PFSK-1 (cell line): Measurements from ENCODE around the gene BSDC1.

Source experiments
- FOXP2 ChIP-seq: optimal IDR thresholded peaks from 2 replicates; pipeline ENCODE3; 2011; ENCODE audit warnings: borderline replicate concordance, control low read depth, inconsistent platforms; ENCODE audit not compliant: insufficient read depth; ENCODE audit errors: extremely low read length, extremely low read depth
- POLR2AphosphoS5 ChIP-seq: IDR thresholded peaks from 2 replicates; pipeline ENCODE4 v1.6.1; 2012; ENCODE audit warnings: low read depth, mild to moderate bottlenecking, control low read depth, low read length, moderate library complexity
- SIN3A ChIP-seq: IDR thresholded peaks from 2 replicates; pipeline ENCODE4 v1.6.1; 2012; ENCODE audit warnings: mild to moderate bottlenecking, low read length, moderate library complexity, borderline replicate concordance; ENCODE audit not compliant: insufficient read depth
- TAF1 ChIP-seq: IDR thresholded peaks from 2 replicates; pipeline ENCODE4 v1.6.1; 2012; ENCODE audit warnings: low read length, control low read depth, borderline replicate concordance; ENCODE audit not compliant: insufficient read depth
- TF ChIP-seq, protein P1 (sequence below), 2 experiments: IDR thresholded peaks; 2 replicates each; pipeline versions ENCODE4 v1.6.1 to v1.8.0; 2011 to 2012; ENCODE audit warnings: low read depth in 2 of 2, low read length in 2 of 2, control low read depth in 1 of 2, inconsistent platforms in 1 of 2, mild to moderate bottlenecking in 1 of 2, moderate library complexity in 1 of 2; ENCODE audit not compliant: insufficient read depth in 1 of 2

Gene BSDC1

DNA sequence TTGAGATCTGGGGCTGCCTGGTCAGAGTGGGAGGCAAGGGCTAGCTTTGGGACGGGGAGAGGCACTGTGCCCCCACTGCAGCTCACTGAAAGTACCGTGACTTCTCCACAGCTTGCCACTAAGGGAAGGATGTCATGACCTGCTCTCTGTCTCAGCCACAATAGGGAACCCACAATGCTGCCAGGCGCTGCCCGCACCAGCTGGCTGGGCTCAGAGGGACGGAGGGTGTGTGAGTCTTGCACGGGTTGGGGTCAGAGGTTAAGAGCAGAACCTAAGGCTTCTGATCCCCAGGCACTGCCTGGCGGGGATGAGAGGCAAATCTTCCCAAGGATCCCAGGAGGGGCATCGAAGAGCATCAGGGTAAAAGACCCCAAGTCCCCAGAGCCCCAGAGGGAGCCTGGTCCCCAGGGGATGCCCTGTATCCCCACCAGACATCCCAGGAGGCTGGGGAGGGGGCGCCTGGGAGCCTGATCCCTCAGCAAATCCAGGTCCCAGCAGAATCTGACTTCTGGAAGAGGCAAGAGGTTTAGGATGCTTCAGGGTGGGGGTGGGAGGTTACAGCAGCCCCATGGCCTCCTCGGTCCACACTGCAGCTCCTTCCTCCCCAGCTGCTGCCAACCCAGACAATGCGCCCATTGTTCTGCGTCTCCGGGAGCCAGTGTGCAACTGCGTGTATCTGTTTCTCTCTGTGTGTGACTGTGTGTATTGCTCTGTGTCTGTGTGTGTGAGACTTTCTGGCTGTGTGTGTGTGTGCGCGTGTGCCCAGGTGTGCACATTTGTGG is 56.2 kb downstream of the BSDC1 start:
- TF ChIP-seq TAF1: no peak
- TF ChIP-seq FOXP2: no peak
- TF ChIP-seq, protein P1, sequence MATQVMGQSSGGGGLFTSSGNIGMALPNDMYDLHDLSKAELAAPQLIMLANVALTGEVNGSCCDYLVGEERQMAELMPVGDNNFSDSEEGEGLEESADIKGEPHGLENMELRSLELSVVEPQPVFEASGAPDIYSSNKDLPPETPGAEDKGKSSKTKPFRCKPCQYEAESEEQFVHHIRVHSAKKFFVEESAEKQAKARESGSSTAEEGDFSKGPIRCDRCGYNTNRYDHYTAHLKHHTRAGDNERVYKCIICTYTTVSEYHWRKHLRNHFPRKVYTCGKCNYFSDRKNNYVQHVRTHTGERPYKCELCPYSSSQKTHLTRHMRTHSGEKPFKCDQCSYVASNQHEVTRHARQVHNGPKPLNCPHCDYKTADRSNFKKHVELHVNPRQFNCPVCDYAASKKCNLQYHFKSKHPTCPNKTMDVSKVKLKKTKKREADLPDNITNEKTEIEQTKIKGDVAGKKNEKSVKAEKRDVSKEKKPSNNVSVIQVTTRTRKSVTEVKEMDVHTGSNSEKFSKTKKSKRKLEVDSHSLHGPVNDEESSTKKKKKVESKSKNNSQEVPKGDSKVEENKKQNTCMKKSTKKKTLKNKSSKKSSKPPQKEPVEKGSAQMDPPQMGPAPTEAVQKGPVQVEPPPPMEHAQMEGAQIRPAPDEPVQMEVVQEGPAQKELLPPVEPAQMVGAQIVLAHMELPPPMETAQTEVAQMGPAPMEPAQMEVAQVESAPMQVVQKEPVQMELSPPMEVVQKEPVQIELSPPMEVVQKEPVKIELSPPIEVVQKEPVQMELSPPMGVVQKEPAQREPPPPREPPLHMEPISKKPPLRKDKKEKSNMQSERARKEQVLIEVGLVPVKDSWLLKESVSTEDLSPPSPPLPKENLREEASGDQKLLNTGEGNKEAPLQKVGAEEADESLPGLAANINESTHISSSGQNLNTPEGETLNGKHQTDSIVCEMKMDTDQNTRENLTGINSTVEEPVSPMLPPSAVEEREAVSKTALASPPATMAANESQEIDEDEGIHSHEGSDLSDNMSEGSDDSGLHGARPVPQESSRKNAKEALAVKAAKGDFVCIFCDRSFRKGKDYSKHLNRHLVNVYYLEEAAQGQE (IDR thresholded peaks at IDR 0.05; ENCODE audit: insufficient read depth in 1 of 2, low read depth in 2 of 2, low read length in 2 of 2): no peak
- TF ChIP-seq POLR2AphosphoS5: no peak
- no peak for TF ChIP-seq SIN3A

DNA sequence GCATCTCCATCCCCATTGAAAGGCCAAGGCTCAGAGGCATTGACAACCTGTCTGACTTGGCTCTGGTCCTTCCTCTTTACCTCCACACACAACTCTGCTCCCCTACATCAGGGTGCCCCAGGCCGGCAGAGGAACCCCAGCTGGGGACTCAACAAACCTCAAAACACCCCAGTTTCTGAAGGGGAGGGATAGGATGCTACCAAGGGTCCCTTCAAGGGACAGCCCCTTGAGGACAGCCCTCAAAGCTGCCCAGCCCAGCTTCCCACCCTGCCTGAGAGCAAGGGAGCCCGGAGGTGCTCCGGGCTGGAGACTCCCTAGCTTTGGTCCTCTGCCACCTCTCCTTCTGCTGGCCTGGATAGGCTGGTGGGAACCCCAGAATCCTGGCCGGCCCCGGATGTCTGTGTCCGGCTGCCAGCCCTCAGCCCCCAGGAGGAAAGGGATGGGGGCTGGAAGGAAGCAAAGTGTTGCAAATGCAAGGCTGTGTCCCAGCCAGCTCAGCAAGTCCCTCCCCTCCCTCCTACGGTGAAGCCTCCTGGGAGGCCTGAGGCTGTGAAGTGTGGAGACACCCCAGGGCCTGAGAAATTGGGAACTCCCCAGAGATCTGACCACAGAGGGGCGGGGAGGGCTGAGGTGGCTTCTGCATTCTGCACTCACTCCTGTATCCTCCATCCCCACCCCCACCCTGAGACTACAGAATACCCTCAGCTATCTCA is 57.1 kb downstream of the BSDC1 start:
- TF ChIP-seq, protein P1 (IDR thresholded peaks at IDR 0.05; ENCODE audit: insufficient read depth in 1 of 2, low read depth in 2 of 2, low read length in 2 of 2): no peak
- TF ChIP-seq FOXP2: no peak
- TF ChIP-seq POLR2AphosphoS5: no peak
- no peak for TF ChIP-seq SIN3A
- TF ChIP-seq TAF1: no peak

DNA sequence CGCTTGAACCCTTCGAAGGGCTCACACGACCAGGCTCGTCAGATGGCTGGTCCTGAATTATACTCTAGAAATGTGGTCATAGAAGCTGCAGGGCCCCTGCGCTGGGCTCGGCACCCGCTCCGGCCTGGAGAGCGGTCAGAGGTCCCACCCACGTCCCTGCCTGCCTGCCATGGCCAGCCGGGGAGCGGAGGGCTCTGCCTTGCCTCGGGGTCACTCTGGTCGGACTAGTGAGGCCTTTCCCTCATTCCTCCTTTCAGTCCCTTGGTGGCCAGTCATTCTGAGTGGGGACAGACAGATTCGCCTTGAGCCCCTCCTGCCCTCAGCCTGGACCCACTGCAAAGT is 57.7 kb downstream of the BSDC1 start:
- TF ChIP-seq POLR2AphosphoS5 (no peak), FOXP2 (no peak)

DNA sequence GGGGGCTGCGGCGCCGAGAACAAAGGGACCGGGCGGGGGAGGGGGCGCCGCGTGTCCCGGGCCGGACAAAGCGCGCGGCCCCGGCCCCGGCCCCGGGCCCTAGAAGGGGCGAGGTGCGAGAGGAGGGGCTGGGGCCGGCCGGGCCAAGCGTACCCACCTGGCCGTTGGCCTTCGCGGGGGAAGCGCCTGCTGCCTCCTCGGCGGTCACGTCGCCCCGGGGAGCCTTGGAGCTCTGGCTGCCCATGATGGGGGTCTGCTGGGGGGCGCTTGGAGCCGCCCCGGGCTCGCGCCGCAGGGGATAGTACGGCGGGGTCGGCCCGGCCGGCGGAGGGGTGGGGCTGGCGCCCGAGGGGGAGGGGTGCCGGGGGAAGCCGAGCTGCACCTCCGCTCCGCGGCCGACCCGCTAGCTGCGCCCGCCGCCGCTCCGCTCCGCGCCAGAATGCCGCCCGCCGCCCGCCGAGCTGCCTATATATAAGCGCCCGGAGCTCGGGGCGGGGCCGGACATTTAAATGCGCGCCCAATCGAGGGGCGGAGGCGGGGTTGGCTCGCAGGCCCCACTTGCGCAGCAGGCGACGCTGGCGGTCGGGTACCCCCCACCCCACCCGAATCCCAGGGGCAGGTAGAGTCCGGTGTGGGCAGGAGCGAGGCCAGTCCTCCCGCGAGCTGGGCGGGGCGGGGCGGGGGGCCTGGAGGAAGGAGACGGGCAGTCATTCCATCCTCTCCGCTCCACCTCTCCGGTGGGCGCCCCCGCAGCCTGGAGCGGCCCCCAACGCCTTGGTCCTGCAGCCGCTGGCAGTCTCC is 58.3 kb downstream of the BSDC1 start, which contains the start of gene MARCKSL1:
Gene MARCKSL1 (minus strand): TSS at position 444 of the 801 bp plus-strand sequence. CDS start 200 bp downstream, at position 244.
- TF ChIP-seq, protein P1 (IDR thresholded peaks at IDR 0.05; ENCODE audit: insufficient read depth in 1 of 2, low read depth in 2 of 2, low read length in 2 of 2): no peak
- no peak for TF ChIP-seq TAF1
- peak; percentile 61 for TF ChIP-seq POLR2AphosphoS5
- no peak for TF ChIP-seq SIN3A
- TF ChIP-seq FOXP2: no peak

DNA sequence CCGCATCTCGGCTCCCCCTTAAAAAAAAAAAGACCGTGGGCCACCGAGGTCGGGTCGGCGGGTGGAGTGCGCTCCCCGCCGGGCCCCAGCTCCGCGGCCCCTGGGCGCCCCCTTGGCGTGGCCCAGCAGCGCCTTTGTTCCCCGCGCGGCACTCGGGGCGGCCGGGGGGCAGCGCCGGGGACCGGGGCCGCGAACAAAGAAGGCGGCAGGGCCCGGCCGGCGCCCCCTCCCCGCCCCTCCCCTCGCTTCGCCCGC is 58.8 kb downstream of the BSDC1 start:
- no peak for TF ChIP-seq POLR2AphosphoS5
- TF ChIP-seq, protein P1 (IDR thresholded peaks at IDR 0.05; ENCODE audit: insufficient read depth in 1 of 2, low read depth in 2 of 2, low read length in 2 of 2): no peak
- no peak for TF ChIP-seq FOXP2
- TF ChIP-seq TAF1: no peak
- TF ChIP-seq SIN3A: no peak
